Stomach (tissue), 4 donors: ENCODE results near the gene C2CD2L.

Experiments used
- CTCF ChIP-seq, 7 experiments: fragments of 450-650 bp in 4 of 7; fragments of 200-600 bp in 3 of 7; sonication (generic) in 3 of 7; IDR thresholded peaks; one replicate each; pipeline ENCODE4 v1.5.1; 2016 to 2019; ENCODE audit warnings: antibody characterized with exemption in 7 of 7, control low read depth in 2 of 7, mild to moderate bottlenecking in 1 of 7
- POLR2A ChIP-seq, 4 donors: fragments of 450-650 bp; IDR thresholded peaks; one replicate each; pipeline ENCODE4 v1.6.1; 2016; ENCODE audit warnings: antibody characterized with exemption in 4 of 4, control low read depth in 2 of 4, mild to moderate bottlenecking in 1 of 4, moderate library complexity in 1 of 4

- TF ChIP-seq CTCF (IDR thresholded peaks at IDR 0.05) (no peak), POLR2A (IDR thresholded peaks at IDR 0.05) (no peak)
Observed at GRCh38 chr11:119099711-119100110, 7.4 kb upstream of the C2CD2L start.
